Neural progenitor cell (in vitro differentiated cells): ENCODE results near the gene TSPAN18. TPM values are rescaled to one million over a fixed set of nuclear protein-coding genes. Genes with fewer than 3 reads are reported as not detected.
A peak's percentile ranks its signal among the peaks of the same experiment; 100 is the strongest.

Experiments
- DNase-seq: peaks from one replicate; pipeline ENCODE4 v3.0.0-alpha.2; 2016; ENCODE audit warnings: low spot score
- H2AFZ ChIP-seq: fragments of 200-600 bp; sonication (generic); replicated peaks from 2 replicates; pipeline ENCODE4 v1.6.1; 2016; ENCODE audit warnings: antibody characterized with exemption
- H3F3A ChIP-seq: fragments of 200-600 bp; sonication (generic); 2 replicates; pipeline ENCODE4 v1.6.1; 2016; ENCODE audit warnings: antibody characterized with exemption, low read depth
- H3K27ac ChIP-seq: fragments of 200-600 bp; sonication (generic); 2 replicates; pipeline ENCODE4 v1.5.1; 2016; ENCODE audit warnings: mild to moderate bottlenecking
- H3K27me3 ChIP-seq: fragments of 200-600 bp; sonication (generic); 2 replicates; pipeline ENCODE4 v1.6.1; 2016; ENCODE audit warnings: mild to moderate bottlenecking, moderate library complexity
- H3K36me3 ChIP-seq: fragments of 200-600 bp; sonication (generic); 2 replicates; pipeline ENCODE4 v1.5.1; 2016
- H3K4me1 ChIP-seq: fragments of 200-600 bp; sonication (generic); 2 replicates; pipeline ENCODE4 v1.6.1; 2016; ENCODE audit warnings: mixed run types
- H3K4me2 ChIP-seq: fragments of 200-600 bp; sonication (generic); 2 replicates; pipeline ENCODE4 v1.6.1; 2016
- H3K4me3 ChIP-seq: fragments of 200-600 bp; sonication (generic); 2 replicates; pipeline ENCODE4 v1.5.1; 2016
- H3K79me2 ChIP-seq: fragments of 200-600 bp; sonication (generic); 2 replicates; pipeline ENCODE4 v1.6.1; 2016; ENCODE audit warnings: low read depth
- H3K9ac ChIP-seq: fragments of 200-600 bp; sonication (generic); 2 replicates; pipeline ENCODE4 v1.6.1; 2016
- H3K9me3 ChIP-seq: fragments of 200-600 bp; sonication (generic); 2 replicates; pipeline ENCODE4 v1.5.1; 2016; ENCODE audit warnings: low read depth
- H4K20me1 ChIP-seq: fragments of 200-600 bp; sonication (generic); 2 replicates; pipeline ENCODE4 v1.6.1; 2016; ENCODE audit warnings: low read depth
- H3K27ac Mint-ChIP-seq: 3 replicates; pipeline ENCODE4 v1.8.0; 2021; ENCODE audit warnings: mixed read lengths
- H3K27me3 Mint-ChIP-seq: 2 replicates; pipeline ENCODE4 v1.8.0; 2022; ENCODE audit warnings: low read depth, mild to moderate bottlenecking, inconsistent platforms, moderate library complexity, mixed read lengths; ENCODE audit not compliant: insufficient read depth
- H3K36me3 Mint-ChIP-seq: 3 replicates; pipeline ENCODE4 v1.8.0; 2021; ENCODE audit warnings: mixed read lengths
- H3K4me1 Mint-ChIP-seq: 3 replicates; pipeline ENCODE4 v1.8.0; 2021; ENCODE audit warnings: mixed read lengths
- H3K4me3 Mint-ChIP-seq: 3 replicates; pipeline ENCODE4 v1.8.0; 2021; ENCODE audit warnings: mild to moderate bottlenecking, moderate library complexity, mixed read lengths
- H3K9me3 Mint-ChIP-seq: 3 replicates; pipeline ENCODE4 v1.8.0; 2020; ENCODE audit warnings: mixed read lengths
- CTCF ChIP-seq: fragments of 200-600 bp; sonication (generic); IDR thresholded peaks from 2 replicates; pipeline ENCODE4 v1.5.1; 2017; ENCODE audit warnings: antibody characterized with exemption, mild to moderate bottlenecking
- EZH2 ChIP-seq: fragments of 200-600 bp; sonication (generic); IDR thresholded peaks from 2 replicates; pipeline ENCODE4 v1.6.1; 2017; ENCODE audit warnings: antibody characterized with exemption, mild to moderate bottlenecking, moderate library complexity
- EZH2phosphoT487 ChIP-seq: fragments of 200-600 bp; sonication (generic); IDR thresholded peaks from 2 replicates; pipeline ENCODE4 v1.6.1; 2017; ENCODE audit warnings: antibody characterized with exemption
- total RNA-seq: library from RNA; depleted of rRNA; stranded (reverse); fragments of >200 nt; gene quantifications from 2 replicates; pipeline ENCODE4 v1.2.3, GENCODE V29; 2015; ENCODE audit warnings: low replicate concordance

Gene TSPAN18
- total RNA-seq, 1 donor from 2014 or later, result 16.5 TPM

- peaks cover 22% of the 10 kb centered on the region for H3K27me3 ChIP-seq
- no peak overlapping the region for H3K4me2 ChIP-seq
- H4K20me1 ChIP-seq, result peaks cover 26% of the 10 kb centered on the region
- Mint-ChIP-seq H3K4me3 (no peak overlapping the region), H3K27me3 (peaks cover 5% of the 10 kb centered on the region), H3K4me1 (peaks cover 52% of the 10 kb centered on the region), H3K27ac (peak overlapping the region; percentile 46), H3K9me3 (no peaks in the 10 kb centered on the region), H3K36me3 (no peaks in the 10 kb centered on the region)
- H3K9ac ChIP-seq, result no peak overlapping the region
- H3K4me1 ChIP-seq, result peaks cover 74% of the 10 kb centered on the region
- H3K36me3 ChIP-seq, result no peaks in the 10 kb centered on the region
- no peaks in the 10 kb centered on the region for H3K9me3 ChIP-seq
- no peak overlapping the region for H3K27ac ChIP-seq
- no peak overlapping the region for H3K4me3 ChIP-seq
- peaks cover 56% of the 10 kb centered on the region for H3F3A ChIP-seq
- TF ChIP-seq EZH2 (no peak), CTCF (no peak), EZH2phosphoT487 (no peak)
- H3K79me2 ChIP-seq, result no peaks in the 10 kb centered on the region
- H2AFZ ChIP-seq, result no peak overlapping the region
- DNase-seq, result no peak
Measured at GRCh38 chr11:44880511-44880910, 153.7 kb downstream of the TSPAN18 start.

- peaks cover 74% of the 10 kb centered on the region for H3K4me1 ChIP-seq
- H3K4me3 Mint-ChIP-seq, result no peak overlapping the region
- no peak for DNase-seq
Measured at GRCh38 chr11:44880953-44881352, 154.2 kb downstream of the TSPAN18 start.

GRCh38 chr11:44883277-44883676 is 156.5 kb downstream of the TSPAN18 start:
- no peak overlapping the region for H3K9ac ChIP-seq
- no peak overlapping the region for H3K4me2 ChIP-seq
- H4K20me1 ChIP-seq, result peaks cover 33% of the 10 kb centered on the region
- no peak overlapping the region for H3K4me3 ChIP-seq
- Mint-ChIP-seq H3K27me3 (no peaks in the 10 kb centered on the region), H3K9me3 (no peaks in the 10 kb centered on the region), H3K27ac (peak overlapping the region; percentile 84), H3K4me1 (peaks cover 75% of the 10 kb centered on the region), H3K4me3 (no peak overlapping the region), H3K36me3 (peaks cover 2% of the 10 kb centered on the region)
- H3K27ac ChIP-seq, result no peak overlapping the region
- no peaks in the 10 kb centered on the region for H3K9me3 ChIP-seq
- peaks cover 32% of the 10 kb centered on the region for H3F3A ChIP-seq
- no peaks in the 10 kb centered on the region for H3K79me2 ChIP-seq
- H3K27me3 ChIP-seq, result peaks cover 22% of the 10 kb centered on the region
- TF ChIP-seq CTCF (no peak), EZH2phosphoT487 (no peak), EZH2 (no peak)
- H3K4me1 ChIP-seq, result peaks cover 74% of the 10 kb centered on the region
- H2AFZ ChIP-seq, result no peak overlapping the region
- DNase-seq, result no peak
- H3K36me3 ChIP-seq, result no peaks in the 10 kb centered on the region

More at GRCh38 chr11:44880953-44881352, 154.2 kb downstream of the TSPAN18 start:
- H4K20me1 ChIP-seq, result peaks cover 26% of the 10 kb centered on the region
- no peak overlapping the region for H3K4me2 ChIP-seq
- no peak for TF ChIP-seq EZH2phosphoT487
- TF ChIP-seq EZH2, result no peak
- TF ChIP-seq CTCF, result no peak
- H3K79me2 ChIP-seq, result no peaks in the 10 kb centered on the region
- H3K27me3 ChIP-seq, result peaks cover 22% of the 10 kb centered on the region
- Mint-ChIP-seq H3K9me3 (no peaks in the 10 kb centered on the region), H3K36me3 (no peaks in the 10 kb centered on the region), H3K27me3 (peaks cover 5% of the 10 kb centered on the region), H3K4me1 (peaks cover 53% of the 10 kb centered on the region), H3K27ac (no peak overlapping the region)
- H3K9me3 ChIP-seq, result no peaks in the 10 kb centered on the region
- H3K9ac ChIP-seq, result no peak overlapping the region
- no peak overlapping the region for H2AFZ ChIP-seq
- no peak overlapping the region for H3K4me3 ChIP-seq
- H3K27ac ChIP-seq, result no peak overlapping the region
- peaks cover 56% of the 10 kb centered on the region for H3F3A ChIP-seq
- H3K36me3 ChIP-seq, result no peaks in the 10 kb centered on the region
